Smooth muscle cell (in vitro differentiated cells): ENCODE results near the gene MTMR4. TPM values are rescaled to one million over a fixed set of nuclear protein-coding genes. Genes with fewer than 3 reads are reported as not detected.

Source experiments
- DNase-seq: peaks from one replicate; lab custom pipeline; 2025; ENCODE audit not compliant: unreplicated experiment; lab: John Stamatoyannopoulos, UW
- H2AFZ ChIP-seq: fragments of 200-600 bp; sonication (generic); 2 replicates; pipeline ENCODE4 v1.6.0; 2016; ENCODE audit warnings: antibody characterized with exemption, low read depth, mild to moderate bottlenecking
- H3F3A ChIP-seq: fragments of 200-600 bp; sonication (generic); 2 replicates; pipeline ENCODE4 v1.6.0; 2017; ENCODE audit warnings: antibody characterized with exemption, low read depth
- H3K27ac ChIP-seq: fragments of 200-600 bp; sonication (generic); 2 replicates; pipeline ENCODE4 v1.5.1; 2016; ENCODE audit warnings: low read depth, mild to moderate bottlenecking
- H3K27me3 ChIP-seq: fragments of 200-600 bp; sonication (generic); 2 replicates; pipeline ENCODE4 v1.6.1; 2016; ENCODE audit warnings: low read depth, mild to moderate bottlenecking
- H3K36me3 ChIP-seq: fragments of 200-600 bp; sonication (generic); 2 replicates; pipeline ENCODE4 v1.5.1; 2016; ENCODE audit warnings: low read depth
- H3K4me1 ChIP-seq: fragments of 200-600 bp; sonication (generic); 2 replicates; pipeline ENCODE4 v1.5.1; 2016; ENCODE audit warnings: low read depth
- H3K4me2 ChIP-seq: fragments of 200-600 bp; sonication (generic); 2 replicates; pipeline ENCODE4 v1.6.0; 2016; ENCODE audit warnings: mild to moderate bottlenecking
- H3K4me3 ChIP-seq: fragments of 200-600 bp; sonication (generic); 2 replicates; pipeline ENCODE4 v1.5.1; 2016; ENCODE audit warnings: mild to moderate bottlenecking
- H3K79me2 ChIP-seq: fragments of 200-600 bp; sonication (generic); 2 replicates; pipeline ENCODE4 v1.6.0; 2016; ENCODE audit warnings: low read depth, mild to moderate bottlenecking
- H3K9ac ChIP-seq: fragments of 200-600 bp; sonication (generic); 2 replicates; pipeline ENCODE4 v1.6.0; 2016; ENCODE audit warnings: low read depth
- H3K9me3 ChIP-seq: fragments of 200-600 bp; sonication (generic); replicated peaks from 2 replicates; pipeline ENCODE4 v1.5.1; 2016; ENCODE audit warnings: low read depth
- H4K20me1 ChIP-seq: fragments of 200-600 bp; sonication (generic); 2 replicates; pipeline ENCODE4 v1.6.0; 2016; ENCODE audit warnings: low read depth
- CTCF ChIP-seq: fragments of 200-600 bp; sonication (generic); IDR thresholded peaks from 2 replicates; pipeline ENCODE4 v1.5.1; 2017; ENCODE audit warnings: borderline replicate concordance, mild to moderate bottlenecking, antibody characterized with exemption; ENCODE audit not compliant: insufficient read depth, poor library complexity, severe bottlenecking
- WGBS: methylation state at CpG from one replicate; pipeline ENCODE4 v1.1.7; 2016; ENCODE audit warnings: low lambda C conversion rate; 5-methylcytosine and 5-hydroxymethylcytosine counted together
- polyA plus RNA-seq: library from polyadenylated mRNA; unstranded; fragments of >200 nt; fragmentation: Nextera tagmentation; extraction: Ambion mirVana; gene quantifications from 2 replicates; pipeline ENCODE4 v1.2.1, GENCODE V29; 2016
- total RNA-seq: library from RNA; depleted of rRNA; stranded (reverse); fragments of >200 nt; gene quantifications from 2 replicates; pipeline ENCODE4 v1.2.3, GENCODE V29; 2014

The MTMR4 gene
- total and polyA plus RNA-seq, 2 experiments from 2014 or later, result 15.8 to 25.4 TPM

DNA sequence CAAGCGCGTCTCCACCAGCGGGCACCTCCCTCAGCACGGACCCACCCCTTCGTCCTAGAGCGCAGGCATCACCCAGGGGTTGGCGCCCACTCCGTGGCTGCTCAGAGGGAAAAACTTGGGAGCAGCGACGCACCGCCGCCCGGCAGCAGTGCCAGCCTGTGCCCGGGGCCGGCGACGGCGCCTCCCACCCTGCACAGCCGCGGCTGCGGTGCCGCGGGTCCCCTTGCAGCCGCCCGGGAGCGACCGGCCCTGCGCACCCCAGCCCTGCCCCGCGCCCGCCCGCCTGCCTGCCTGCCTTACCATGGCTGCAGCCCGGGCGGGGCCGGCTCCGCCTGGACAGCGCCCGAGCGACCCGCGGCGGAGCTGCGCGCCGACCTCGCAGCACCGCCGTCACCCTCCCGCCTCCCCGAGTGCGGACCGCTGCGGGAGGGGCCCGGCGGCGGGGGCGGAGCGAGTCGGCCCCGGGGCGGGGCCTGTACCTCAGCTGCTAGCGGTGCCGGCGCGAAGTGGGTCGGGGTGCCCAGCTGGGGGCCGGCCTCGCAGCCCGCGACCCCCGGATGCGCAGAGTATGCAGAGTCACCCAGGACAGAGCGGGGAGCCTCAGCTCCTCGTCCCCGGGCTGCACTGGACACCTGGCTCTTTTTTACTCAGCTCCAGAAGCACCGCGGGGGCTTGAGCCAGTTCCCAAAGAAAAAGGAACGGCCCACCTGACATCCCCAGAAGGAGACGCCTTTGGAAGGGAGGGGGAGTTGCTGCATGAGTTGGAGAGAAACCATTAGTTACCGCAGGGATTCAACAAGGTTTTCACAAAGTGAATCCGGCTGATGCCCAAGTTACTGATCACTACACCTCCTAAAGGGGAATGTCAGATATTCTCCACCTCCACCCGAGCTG lies 17.5 kb upstream of the MTMR4 start:
- Histone ChIP-seq H3K9ac (no peak overlapping the region), H3K4me3 (peak overlapping the region; percentile 61), H3K4me2 (peak overlapping the region; percentile 91), H3K36me3 (no peaks in the 10 kb centered on the region), H3K4me1 (peaks cover 6% of the 10 kb centered on the region), H3K9me3 (no peaks in the 10 kb centered on the region), H3K27me3 (peaks cover 9% of the 10 kb centered on the region), H3K27ac (no peak overlapping the region), H2AFZ (peak overlapping the region; percentile 39), H3K79me2 (no peaks in the 10 kb centered on the region), H3F3A (no peaks in the 10 kb centered on the region), H4K20me1 (no peaks in the 10 kb centered on the region)
- DNase-seq, result peak; percentile 14
- WGBS, result 4% methylated on average over 40 of the region's 82 CpGs
- TF ChIP-seq CTCF, result no peak

- Histone ChIP-seq H4K20me1 (no peaks in the 10 kb centered on the region), H3K9ac (no peak overlapping the region), H3K27ac (no peak overlapping the region), H3K4me2 (peak overlapping the region; percentile 91), H3K4me3 (peak overlapping the region; percentile 61), H3K36me3 (no peaks in the 10 kb centered on the region), H2AFZ (peak overlapping the region; percentile 39), H3K79me2 (no peaks in the 10 kb centered on the region), H3F3A (no peaks in the 10 kb centered on the region), H3K27me3 (peaks cover 9% of the 10 kb centered on the region), H3K4me1 (peaks cover 6% of the 10 kb centered on the region), H3K9me3 (no peaks in the 10 kb centered on the region)
- TF ChIP-seq CTCF, result no peak
- 38% methylated on average over 3 of the region's 3 CpGs for WGBS
- DNase-seq, result no peak
These were observed 16.7 kb upstream of the MTMR4 start for GRCh38 chr17:58531122-58531521.

GRCh38 chr17:58530655-58531054 lies 16.2 kb upstream of the MTMR4 start:
- Histone ChIP-seq H2AFZ (no peak overlapping the region), H3K27ac (no peak overlapping the region), H3K79me2 (no peaks in the 10 kb centered on the region), H3K4me3 (no peak overlapping the region), H3K9ac (no peak overlapping the region), H3K4me2 (no peak overlapping the region), H4K20me1 (no peaks in the 10 kb centered on the region), H3K36me3 (no peaks in the 10 kb centered on the region), H3K9me3 (no peaks in the 10 kb centered on the region), H3K27me3 (peaks cover 9% of the 10 kb centered on the region), H3F3A (no peaks in the 10 kb centered on the region), H3K4me1 (peaks cover 6% of the 10 kb centered on the region)
- no peak for DNase-seq
- 84% methylated on average over 2 of the region's 2 CpGs for WGBS
- no peak for TF ChIP-seq CTCF
